Activated CD4-positive, alpha-beta T cell treated with anti-CD3 and anti-CD28 coated beads, Interleukin-10, Interleukin-2, amounts not matched to agents 100 ng/mL and 50 ng/mL, durations not matched to agents 16 hours and 8 hours (primary cell): ENCODE results near the gene SOX6.
"Not testable (repeated sequence)": the region's sequence is repeated elsewhere in the genome, so short reads cannot be mapped to it uniquely, and the experiment has no call there.

Experiments used
- DNase-seq: peaks from one replicate; pipeline ENCODE4 v3.0.0-alpha.2; 2020

Gene SOX6

GRCh38 chr11:16182553-16182952 is 173.8 kb downstream of the SOX6 start:
- DNase-seq = no peak

- no peak for DNase-seq
These were observed 175.5 kb downstream of the SOX6 start for GRCh38 chr11:16180868-16181267.

- DNase-seq = no peak
These were observed 176.7 kb downstream of the SOX6 start for GRCh38 chr11:16179676-16180075.

- no peak for DNase-seq
These were observed 178.1 kb downstream of the SOX6 start for GRCh38 chr11:16178273-16178672.

DNA sequence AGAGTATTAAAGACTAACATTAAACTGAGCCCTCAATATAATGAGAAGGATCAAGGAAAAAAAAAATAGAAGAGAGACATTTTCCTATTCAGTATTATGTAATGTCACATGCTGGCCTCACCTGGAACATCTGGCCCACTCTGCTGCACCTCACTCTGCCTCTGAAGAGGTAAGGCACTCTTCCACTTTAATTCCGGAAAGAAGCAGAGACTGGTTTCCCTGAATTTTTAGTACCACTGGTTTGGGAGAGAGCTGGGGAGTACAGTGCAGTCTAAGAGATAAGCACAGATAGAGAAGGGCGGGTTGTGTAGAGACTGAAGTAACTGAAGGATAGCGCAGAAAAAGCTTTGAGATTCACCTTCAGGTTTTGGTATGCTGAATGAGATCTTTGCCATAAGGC is 178.7 kb downstream of the SOX6 start:
- DNase-seq = no peak

GRCh38 chr11:16173798-16174197 is 182.5 kb downstream of the SOX6 start:
- no peak for DNase-seq

DNA sequence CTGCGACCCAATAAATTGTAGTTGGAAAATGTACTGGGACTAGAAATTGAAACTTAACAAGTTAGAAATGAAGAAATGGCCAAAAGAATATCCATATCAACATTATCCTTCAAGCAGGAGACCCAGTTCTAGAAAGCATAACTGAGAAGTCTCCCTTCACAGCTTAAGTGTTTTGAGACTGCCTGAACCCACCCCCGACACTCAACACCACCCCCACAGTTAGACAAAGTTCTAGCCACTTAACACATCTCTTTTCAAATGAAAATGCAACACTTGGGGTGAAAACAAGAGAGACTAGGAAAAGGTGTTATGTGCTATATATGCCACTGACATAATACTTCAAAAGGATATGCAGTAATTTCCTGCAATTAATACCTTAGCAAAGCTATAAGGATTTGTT is 184.5 kb downstream of the SOX6 start:
- DNase-seq = no peak

DNA sequence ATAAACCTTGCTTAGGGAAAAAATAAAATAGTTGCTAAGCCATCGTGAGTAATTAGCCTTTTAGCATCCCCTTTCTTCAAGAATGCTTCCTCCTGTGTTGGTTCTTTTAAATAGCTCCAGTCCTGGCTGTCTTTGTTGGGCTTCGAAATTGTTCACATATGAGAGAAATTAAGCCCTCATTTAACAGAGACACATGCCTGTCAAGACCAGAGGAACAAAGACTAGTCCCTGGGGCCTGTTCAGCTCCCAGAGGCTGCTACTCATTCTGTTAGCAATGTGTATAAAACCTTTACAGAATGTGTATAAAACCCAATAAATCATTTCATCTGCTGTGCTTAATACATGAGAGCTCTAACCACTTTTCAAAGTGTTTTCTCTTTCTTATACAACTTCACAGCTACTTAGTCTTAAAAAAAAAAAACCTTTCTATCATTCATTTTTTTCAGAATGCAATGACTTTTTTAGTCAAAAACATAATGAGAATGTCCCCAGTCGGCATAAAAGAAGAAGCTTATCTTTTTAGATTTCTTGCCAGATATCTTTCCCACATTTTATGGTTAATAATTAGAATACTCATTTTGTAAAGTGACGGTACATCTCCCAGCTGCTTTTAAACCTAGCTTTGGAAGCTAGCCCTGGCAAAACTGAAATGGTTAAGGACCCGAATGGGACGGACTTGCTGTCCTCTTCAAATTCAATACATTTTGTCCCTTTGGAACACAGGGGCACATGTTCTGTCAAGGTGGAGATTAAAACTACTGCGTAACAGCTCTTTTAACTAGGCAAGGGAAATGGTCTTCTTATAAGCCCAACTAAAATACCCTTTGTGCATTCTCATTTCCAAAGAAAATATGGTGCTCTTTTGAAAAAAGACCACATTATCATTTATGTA is 186.1 kb downstream of the SOX6 start:
- no peak for DNase-seq

DNA sequence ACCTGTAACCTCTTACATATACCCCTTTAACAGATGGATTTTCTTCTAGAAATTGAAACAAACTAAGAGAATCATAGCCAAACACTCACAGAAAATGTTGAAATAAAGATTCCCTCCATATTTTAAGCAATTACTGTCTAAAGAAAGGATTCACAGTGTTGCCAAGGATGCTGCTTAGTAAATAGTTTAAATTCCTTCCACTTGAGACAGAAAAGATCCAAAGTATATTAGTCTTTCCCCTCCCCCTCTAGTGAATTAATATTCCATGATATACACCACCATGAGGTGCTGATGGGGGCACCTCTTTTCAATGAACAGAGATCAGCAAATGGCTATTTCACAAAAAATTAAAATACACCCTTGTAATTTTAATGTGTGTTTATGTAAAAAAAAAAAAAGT is 186.8 kb downstream of the SOX6 start:
- DNase-seq = no peak

DNA sequence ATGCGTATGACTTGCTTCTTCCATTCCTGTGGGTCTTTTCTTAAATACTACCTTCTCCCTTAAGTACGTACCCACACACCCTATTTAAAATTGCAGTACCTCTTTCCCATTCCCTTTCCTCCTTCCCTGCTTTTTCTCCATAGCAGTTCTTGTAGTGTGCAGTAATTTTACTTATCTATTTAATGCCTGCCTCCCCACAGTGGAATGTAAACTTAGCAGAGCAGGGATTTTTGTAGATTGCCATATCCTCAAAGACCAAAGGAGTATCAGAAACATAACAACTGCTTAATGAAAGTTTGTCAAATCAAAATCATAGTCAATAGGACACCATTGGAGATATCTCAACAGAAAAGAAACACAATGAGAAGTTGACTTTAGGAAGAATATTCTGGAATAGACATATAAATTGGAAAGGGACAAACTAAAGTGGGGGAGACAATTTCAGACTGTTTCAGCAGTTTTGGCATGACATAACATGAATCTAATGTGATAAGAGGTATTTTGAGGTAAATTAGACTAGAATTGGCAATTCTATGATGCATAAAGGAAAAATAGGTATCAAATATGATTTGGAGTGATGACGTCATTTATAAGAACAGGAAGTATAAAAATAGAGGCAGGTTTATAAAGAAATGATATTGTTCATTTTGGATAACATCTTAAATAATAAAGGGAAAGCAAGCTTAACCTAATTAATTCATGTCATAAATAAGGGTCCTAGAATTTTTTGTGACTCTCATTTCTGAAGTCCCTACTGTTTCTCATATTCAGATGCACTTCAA is 188.4 kb downstream of the SOX6 start:
- DNase-seq = no peak

- no peak for DNase-seq
These were observed 189.8 kb downstream of the SOX6 start for GRCh38 chr11:16166571-16166970.

- no peak for DNase-seq
These were observed 196.2 kb downstream of the SOX6 start for GRCh38 chr11:16160146-16160545.

GRCh38 chr11:16158426-16158994 is 197.8 kb downstream of the SOX6 start:
- DNase-seq = no peak

DNA sequence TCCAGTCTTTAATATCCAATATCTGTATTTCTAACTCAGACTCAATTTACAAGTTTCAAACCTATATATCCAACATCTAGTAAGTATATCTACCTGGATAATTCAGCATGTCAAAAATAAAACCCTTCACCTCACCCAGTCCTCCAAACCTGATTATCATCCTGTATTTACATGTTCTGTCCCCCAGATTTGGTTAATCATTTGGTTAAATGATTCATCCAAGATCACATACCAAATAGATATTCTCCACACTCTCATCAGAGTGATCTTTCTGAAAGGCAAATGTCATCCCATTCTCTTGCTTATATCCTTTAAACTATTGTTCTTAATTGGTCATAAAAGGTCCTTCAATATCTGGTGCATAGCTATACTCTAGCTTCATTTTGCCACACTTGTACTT is 199.0 kb downstream of the SOX6 start:
- DNase-seq = no peak

GRCh38 chr11:16155448-16155847 is 200.9 kb downstream of the SOX6 start:
- no peak for DNase-seq

- DNase-seq = no peak
These were observed 201.5 kb downstream of the SOX6 start for GRCh38 chr11:16154715-16155396.

DNA sequence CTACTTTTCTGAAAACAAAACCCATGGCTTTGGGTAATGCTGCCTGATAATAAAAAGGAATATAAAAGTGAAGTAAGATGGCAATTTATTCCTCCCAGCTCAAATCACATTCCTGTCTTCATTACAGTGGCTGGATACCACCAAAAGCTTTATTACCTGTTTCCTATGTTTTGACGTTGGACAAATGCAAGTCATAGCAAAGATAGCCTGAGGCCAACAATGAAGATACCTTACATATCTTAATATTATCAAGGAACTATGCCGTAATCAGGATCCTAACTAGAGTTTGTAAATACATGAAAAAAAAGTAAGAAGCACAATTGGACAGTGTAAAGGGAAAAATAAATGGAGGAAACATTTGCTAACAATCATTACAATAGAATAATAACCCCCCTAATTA is 202.4 kb downstream of the SOX6 start:
- DNase-seq = no peak

DNA sequence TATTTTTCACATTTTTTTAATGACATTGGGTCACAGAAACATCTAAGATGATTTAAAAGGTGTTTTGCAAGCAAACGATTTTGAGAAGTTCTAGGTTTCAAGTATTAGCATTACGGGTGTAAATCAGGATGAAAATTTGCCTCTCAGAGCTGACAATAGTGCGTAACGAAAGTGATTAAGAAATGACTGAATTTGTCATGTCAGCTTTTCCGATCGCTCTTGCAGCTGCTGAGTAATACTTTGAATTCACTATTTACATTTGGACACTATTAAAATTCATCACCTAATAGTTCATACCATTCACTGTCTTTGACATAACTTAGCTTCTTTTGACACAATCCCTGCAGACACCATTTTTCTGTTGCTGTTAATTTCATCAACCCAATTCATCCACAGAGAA is 205.2 kb downstream of the SOX6 start:
- DNase-seq = no peak

GRCh38 chr11:16149476-16149875 is 206.9 kb downstream of the SOX6 start:
- DNase-seq = no peak

- no peak for DNase-seq
These were observed 207.9 kb downstream of the SOX6 start for GRCh38 chr11:16148301-16148931.

- DNase-seq = not testable (repeated sequence)
These were observed 209.4 kb downstream of the SOX6 start for GRCh38 chr11:16146980-16147379.

GRCh38 chr11:16141614-16142013 is 214.7 kb downstream of the SOX6 start:
- not testable (repeated sequence) for DNase-seq

- not testable (repeated sequence) for DNase-seq
These were observed 215.2 kb downstream of the SOX6 start for GRCh38 chr11:16141162-16141561.
